Stimulated activated CD4-positive, alpha-beta T cell treated with anti-CD3 and anti-CD28 coated beads, Interleukin-4, amount 100 ng/mL, for 24 hours (primary cell): ENCODE results near the gene TMC1.

Experiments used
- DNase-seq: peaks from one replicate; pipeline ENCODE4 v3.0.0-alpha.2; 2020

The TMC1 gene

DNA sequence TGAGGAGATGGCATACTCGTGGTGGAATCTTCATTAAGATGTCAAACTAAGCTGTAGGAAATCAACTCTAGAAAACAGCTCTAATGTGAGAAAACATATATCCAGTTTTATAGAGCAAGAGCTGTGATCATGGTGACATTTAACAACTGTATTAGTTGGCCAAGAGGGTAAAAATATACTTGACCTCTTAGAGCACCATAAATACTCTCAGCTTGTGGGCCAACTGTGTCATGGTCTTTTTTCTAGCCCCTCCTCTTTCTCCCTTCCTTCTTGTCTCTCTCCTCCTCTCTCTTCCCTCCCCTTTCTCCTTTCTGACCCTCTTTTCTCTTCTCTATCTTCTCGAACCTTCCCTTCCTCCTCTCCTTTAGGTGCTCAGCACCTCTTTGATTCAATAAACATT is 54.7 kb downstream of the TMC1 start:
- no peak for DNase-seq

DNA sequence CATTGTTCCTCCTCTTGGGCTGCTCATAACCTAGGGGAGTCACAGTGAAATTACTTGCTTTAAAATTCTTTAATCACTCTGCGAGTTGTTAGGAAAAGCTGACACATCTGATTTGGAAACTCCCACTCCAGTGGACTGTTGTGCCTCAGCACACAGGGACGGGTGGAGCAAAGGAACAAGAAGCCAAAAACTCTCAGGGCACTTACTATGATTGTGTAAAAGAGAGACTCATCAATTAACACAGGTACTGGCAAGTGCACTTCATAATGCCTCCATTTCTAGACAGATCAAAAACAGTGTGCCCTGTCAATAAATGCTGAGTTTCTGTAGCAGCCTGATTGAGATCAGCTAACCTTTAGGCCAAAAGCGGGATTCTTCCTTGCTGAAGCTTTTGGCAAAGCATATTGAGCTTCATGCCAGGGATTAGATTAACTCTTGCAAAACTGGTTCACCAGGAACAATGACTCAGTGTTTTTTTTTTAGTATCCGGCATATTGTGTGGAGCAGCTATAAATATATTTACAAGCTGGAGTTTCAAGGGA is 55.9 kb downstream of the TMC1 start:
- no peak for DNase-seq

DNA sequence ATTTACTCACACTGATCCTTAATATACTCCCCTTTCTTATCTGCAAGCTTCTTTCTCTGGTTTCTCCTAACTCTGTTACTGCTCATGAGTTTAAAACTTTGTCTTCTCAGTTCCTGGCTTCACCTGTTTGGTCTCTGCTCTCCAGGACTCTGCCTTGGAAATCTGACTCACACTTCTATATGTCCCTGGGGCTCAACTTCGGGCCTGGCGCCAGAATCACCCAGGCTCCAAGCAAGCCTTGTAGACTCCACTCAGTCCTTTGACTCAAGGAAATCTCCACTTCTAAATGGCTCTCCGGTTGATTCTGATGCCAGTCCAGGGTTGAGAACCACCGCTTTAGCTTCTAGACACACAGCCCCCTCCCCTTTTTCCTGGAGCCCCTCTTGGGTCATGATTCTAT is 57.8 kb downstream of the TMC1 start:
- no peak for DNase-seq

DNA sequence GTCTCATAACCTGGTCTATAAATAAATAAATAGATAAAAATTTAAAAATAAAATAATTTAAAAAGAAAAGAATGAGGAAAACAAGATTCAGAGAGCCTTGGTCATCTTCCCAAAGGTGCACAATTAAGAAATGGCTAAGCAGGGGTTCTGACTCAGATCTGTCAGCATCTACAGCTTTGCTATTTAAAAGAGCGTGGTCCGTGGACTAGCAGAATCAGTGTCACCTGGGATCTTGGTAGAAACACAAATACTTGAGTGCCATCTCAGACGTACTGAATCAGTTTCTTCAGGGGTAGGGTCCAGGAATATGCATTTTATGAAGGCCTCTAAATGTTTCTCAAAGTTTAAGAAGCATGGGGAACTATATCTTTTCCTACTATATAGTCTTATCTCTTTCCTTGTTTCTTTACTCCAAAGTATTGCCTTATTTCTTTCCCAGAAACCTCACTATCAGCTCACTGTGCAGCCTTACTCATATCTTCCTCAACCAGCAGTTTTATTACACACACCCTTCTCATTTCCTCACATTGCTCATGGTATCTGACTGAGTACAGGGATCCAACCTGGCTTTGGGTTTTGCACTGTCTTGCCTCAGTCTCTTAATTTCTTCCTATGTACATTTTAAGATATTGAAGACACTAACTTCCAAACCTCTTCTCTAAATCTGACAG is 58.6 kb downstream of the TMC1 start:
- DNase-seq: no peak

DNA sequence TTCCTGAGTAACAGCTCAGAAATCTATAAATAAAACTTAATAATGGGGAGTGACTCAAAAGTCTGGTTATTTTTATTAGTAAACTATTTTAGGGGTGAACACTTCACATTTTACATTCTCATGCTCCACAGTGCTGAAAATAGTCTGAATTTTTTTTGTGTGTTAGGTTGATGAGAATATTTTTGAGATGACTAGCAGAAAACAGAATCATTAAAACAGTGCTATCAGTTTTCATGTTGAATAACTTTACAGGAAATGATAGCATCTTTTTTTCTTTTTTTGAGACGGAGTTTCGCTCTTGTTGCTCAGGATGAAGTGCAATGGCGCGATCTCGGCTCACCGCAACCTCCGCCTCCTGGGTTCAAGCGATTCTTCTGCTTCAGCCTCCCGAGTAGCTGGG is 60.3 kb downstream of the TMC1 start:
- DNase-seq: peak; percentile 18

DNA sequence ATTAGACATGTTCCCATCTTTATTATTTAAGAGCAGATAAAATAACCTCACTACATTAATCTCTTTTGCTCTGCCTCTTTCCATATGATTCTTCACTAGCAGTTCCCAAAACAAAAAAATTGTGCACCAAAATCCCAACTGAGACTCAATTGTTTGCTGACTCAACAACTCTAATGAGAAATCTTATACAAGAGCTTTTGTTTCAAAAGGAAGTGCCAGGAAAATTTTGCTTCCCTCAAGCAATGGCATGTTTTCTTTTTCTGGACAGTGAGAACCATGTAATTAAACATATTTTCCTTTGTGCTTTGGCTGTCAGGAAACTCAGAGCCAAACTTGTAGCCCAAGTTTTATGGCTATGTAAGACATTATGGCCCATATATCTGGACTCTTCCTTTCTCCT is 62.0 kb downstream of the TMC1 start:
- no peak for DNase-seq

DNA sequence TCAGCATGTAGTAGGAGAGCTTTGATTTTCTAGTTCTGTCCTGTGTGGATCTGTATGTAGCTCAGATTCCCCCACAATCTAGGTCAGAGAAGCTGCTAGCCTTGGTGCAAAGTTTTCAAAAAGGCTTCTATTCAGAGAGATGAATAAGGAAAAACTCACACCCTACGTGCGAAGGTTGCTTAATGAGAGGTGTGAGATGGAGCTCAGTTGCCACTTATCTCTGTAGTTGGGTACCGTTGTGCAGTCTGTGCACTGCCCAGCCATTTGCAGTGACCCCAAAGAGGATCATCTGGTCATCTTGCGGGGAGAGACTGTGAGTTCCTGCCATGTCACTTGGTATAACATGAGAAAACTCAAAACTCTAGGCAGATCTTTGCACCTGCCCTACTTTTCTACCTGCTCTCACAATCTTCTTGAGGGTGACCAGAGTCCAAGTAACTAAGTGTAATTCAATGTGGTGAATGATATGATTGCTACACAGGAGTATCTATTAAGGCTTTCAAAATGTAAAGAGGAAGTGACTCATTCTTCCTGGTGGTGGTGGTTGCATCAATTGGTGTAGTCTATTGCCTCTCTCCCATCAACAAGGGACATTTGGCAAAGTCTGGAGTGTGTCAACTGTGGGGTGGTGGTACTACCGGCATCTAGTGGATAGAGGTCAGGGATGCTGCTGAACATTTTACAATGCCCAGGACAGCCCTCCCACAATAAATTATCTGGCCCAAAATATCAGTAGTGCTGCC is 65.2 kb downstream of the TMC1 start:
- peak; percentile 28 for DNase-seq

DNA sequence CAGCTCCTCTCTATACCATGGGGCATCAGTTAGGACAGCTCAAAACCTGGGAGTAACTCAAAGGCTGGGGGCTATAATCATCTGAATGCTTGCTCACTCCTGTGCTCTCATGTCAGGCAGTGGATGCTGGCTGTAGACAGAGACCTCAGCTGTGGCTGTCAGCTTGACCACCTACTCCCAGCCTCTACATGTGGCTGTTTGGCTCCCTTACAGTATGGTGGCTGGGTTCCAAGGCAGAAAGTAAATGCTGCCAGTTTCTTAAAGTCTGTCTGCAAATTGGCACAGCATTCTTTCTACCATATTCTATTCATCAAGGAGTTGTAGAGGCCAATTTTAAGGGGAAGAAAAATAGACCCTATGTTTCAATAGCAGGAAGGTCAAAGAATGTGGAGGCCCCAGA is 66.9 kb downstream of the TMC1 start:
- no peak for DNase-seq

DNA sequence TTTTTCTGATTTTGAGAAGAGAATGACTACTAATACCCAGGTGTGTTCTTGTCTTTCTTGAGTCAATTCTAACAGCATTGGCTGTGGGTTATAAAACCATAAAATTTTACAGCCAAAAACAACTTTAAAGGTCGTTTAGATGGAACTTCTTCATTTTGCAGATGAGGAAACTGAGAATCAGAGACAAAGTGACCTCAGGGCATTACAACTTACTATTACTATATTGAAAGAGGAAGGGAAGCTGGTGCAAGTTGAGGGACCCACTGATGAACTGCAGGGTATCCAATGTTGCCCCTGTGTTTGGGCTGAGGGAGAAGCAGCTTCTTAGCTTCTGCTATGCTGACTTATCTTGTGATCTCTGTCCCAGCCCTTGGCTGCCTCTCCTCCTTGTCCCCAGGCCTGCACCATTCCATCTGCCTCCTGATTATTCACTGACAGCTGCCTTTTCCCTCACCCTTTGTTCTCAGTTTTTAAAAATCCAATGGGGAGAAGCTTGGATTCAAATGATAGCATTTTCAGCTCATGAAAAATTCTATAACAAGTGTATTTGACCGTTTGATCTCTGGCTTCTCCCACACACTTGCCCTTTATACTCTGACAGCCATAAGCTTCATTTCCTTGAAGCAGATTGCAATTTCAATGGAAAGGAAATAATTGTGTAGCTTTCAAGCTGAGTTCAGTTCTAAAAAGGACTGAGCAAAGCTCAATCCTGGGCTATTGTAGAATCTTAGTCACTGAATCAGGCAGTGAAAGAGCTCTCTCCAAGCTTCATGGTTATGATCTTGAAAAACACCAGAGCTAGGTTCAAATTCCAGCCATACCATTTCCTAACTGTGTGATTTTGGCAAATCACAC is 68.5 kb downstream of the TMC1 start:
- no peak for DNase-seq

DNA sequence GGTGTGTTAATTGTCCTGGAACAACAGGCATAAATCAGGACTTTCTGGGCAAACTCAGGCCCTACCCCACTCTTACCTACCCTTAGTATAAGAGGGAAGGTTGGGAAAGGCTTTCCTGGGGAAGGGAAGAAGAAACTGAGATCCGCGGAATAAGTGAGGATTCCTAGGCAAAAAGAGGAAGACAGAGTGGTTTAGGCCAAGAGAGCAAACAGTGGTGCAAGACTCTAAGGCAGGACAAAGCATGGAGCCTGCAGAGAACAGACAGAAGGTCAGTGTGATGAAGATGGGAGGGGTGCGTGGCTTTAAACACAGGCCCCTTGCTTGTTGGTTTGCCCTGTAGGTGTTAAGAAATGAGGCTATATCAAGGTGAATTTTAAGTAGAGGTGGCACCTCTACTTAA is 69.4 kb downstream of the TMC1 start:
- DNase-seq: no peak

DNA sequence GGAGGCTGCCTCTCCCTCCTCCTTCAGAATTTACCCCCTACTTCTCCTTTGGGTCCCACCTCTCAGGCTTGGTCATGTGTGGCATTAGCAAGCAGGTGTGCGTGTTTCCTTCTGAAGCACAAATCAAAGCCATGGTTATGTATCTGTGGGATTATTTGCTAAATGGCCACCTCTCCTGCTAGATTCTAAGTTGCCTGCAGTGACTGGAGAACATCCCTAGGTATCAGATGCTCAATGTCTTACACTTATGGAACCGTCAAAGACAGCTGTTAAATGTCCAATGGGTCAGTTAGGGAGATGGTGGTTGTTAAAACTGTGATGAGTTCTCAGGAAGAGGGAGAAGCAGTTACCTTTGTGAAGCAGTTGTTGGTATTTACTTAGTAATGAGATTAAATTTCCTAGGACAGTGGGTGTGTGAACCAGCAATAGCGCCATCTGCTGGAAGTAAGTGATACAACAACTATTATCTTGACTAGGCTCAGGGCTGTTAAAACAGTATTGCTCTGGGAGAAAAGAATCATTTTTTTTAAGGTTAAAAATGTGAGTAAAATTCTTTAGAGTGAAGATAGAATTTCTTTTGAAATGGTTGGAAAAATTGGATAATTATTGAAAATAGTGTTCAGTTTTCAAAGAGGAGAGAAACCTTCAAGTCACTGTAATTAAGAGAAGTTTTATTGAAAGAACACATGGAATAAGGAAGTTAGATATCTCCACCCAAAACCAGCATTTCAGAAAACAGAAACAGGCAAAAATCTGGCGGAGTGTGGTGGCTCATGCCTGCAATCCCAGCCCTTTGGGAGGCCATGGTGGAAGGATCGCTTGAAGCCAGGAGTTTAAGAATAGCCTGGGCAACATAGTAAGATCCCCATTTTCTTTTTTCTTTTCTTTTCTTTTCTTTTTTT is 71.3 kb downstream of the TMC1 start:
- DNase-seq: peak; percentile 30

DNA sequence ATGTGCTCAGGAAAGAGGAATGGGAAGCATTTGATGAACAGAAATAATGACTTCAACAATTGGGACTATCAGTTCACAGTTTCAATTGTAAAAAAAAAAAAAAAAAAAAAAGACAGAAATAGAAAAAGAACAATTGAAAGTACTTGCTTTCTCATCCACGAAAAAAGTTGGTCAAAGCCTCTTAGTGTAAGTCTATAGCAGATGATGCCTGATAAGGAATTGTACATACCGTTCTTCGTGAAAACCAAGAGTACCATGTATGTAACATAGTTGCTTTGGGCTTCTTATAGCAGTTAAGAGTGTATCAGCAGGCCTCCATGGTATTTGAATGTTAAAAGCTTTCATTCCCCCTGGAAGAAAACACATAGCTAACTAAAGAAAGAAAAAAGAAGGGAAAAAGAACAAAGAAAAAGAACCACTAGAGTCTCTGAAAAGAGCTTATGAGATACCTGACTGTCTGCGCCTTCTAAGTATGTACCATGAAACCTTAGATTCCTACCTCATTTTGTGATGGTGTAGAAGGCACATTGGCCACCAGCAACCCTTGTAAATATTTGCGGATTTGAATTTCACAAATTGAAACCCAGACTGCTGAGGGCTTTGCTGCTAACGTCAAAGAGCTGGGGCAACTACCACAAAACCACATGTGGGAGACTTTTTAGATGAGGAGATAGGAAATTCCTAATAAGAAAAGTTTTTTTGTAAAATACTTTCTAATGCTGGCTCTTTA is 75.2 kb downstream of the TMC1 start:
- no peak for DNase-seq

DNA sequence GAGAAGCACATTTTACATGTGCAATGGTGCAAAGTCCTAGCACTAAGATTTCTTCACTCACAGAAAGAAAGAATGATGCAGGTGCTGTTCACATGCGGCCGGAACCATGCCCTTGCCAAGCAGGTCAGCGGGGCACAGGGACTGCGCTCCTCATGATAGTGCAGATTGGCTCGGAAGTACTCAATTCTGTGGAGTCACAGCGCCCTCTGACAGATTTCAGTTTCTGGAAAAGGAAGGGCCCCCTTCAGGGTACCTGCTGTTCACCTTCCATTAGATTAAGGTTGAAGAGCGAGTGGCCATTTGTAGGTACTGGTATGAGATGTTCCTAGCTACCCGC is 75.7 kb downstream of the TMC1 start:
- DNase-seq: no peak

DNA sequence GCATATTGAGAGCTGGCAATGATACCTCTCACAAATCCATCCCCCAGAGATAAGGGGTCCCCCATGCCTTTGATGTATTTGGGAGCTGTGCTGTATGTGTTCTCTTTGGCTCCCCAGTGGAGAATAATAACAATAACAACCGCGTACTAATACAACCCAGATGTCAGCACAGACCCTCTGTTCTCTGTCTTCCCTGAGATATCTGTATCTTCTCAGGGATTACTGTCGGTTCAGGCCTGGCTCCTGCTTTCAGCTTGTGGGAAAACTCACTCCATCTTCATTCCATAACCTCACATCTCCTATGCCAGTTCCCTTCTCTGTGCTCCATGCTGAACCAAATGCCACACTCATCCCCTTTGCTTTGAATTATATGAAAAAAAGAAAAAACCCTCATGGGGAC is 76.2 kb downstream of the TMC1 start:
- DNase-seq: no peak

DNA sequence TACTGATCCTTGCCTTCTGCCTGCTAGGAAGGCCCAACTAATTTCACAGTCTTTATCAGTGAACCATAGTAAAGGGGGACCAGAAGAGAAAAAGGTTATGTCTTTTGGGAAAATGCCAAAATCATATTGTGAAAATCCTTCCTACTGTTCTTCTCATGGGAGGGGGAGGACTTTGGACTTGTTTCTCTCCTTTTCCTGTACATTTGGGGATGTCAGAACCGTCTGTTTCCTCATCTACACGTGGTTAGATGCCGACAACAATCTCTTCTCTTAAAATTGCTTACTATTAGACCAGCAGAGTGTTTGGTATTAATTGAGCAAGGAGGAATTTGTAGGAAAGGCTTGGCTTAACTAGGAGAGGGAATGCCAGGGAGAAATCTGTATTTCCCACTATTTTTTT is 77.2 kb downstream of the TMC1 start:
- no peak for DNase-seq

DNA sequence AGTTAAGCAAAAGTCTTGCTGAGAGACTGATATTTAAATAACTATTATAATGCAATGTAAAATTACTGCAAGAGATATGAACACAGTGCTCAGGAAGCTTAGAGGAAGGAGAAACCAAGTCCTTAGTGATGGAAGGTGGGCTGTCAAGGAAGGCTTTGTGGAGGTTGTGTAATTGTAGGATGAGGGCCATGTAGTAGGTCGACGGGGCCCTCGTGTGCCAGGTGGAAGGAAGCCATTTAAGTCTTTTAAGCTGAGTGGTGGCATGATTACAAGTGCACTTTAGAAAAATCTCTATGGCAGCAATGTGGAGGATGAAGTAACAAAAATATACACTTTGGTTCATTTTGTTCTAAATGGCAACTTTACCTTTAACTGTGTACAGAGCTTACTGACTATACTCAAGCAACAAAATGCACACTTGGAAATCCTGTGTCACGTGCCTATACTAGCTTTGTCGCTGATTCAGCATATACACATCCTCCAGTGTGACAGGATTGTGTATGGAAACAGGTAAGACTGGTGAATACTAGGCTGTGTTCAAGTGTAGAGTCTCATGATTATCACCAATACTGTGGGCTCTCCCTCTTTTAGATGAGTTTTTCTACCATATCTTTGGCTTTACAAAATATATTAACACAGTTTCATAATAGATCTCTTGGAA is 78.6 kb downstream of the TMC1 start:
- DNase-seq: no peak

DNA sequence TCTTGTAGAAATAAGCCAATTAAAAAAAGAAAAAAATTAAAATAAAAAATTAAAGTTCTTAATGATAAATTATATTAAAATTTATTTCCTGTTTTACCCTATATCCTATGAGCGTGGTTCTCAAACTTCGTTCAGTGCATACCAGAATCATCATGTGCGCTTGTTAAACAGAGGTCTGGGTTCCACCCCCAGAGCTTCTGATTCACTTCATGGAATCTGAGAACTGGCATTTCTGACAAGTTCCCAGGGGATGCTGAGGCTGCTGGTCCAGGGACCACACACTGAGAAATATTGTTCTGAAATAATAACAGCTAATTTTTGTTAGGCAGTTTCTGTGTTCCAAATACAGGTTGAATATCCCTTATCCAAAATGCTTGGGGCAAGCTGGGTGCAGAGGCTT is 79.3 kb downstream of the TMC1 start:
- no peak for DNase-seq

DNA sequence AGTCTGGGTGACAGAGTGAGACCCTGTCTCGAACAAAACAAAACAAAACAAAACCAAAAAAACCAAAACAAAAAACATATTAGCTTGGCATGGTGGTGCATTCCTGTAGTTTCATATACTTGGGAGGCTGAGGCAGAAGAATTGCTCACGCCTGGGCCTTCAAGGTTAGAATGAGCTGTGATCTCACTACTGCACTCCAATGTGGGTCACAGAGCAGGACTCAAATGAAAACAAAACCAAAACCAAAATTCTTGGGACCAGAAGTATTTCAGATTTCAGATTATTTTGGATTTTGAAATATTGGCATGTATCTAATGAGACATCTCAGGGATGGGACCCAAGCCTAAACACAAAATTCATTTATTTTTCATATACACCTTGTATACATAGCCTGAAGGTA is 80.2 kb downstream of the TMC1 start:
- no peak for DNase-seq

DNA sequence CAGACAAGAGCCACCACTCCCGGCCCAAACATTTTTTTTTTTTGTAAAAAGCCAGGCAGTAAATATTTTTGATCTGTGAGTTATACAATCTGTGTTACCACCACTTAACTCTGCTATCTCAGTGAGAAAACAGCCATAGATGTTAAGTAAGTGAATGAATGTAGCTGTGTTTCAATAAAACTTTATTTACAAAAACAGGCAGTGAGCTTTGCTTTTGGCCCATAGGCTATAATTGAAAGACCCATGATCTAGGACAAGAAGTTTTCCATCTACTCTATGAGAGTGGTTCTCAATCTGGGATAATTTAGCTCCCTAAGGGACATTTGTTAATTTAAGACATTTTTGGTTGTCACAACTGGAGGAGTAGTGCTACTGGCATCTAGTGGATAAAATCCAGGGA is 91.0 kb downstream of the TMC1 start:
- no peak for DNase-seq

DNA sequence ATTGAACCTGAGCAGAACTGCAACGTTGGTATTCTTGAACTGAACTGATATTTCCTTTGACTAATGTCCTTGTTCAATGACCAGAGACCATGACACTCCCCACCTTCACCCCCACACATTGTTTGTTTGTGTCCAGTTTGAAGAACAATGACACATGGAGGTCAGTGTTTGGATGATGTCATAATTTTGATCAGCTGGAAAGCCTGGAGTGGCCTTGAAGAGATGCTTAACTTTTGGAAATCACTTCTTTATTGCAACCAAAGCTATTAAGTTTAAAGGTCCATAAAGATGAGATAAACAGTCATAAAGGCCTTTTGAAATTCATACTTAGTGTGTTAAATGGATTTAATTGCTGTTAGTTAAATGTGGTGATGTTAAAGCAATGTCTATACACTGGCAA is 92.7 kb downstream of the TMC1 start:
- DNase-seq: no peak

DNA sequence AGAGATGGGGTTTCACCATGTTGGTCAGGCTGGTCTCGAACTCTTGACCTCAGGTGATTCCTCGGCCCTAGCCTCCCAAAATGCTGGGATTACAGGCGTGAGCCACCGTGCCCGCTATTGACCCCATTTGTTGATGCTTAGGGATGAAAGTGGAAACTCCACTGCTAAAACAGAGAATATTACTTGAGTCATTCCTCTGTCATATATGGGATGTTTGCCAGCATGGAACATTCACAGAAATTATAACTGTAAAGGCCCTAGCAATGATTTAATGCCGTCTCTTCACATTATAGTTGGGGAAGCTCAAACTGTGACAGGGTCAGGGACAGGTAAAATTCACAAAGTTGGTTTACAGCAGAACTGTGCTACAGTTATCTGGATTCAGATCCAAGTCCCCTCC is 94.5 kb downstream of the TMC1 start:
- DNase-seq: no peak

DNA sequence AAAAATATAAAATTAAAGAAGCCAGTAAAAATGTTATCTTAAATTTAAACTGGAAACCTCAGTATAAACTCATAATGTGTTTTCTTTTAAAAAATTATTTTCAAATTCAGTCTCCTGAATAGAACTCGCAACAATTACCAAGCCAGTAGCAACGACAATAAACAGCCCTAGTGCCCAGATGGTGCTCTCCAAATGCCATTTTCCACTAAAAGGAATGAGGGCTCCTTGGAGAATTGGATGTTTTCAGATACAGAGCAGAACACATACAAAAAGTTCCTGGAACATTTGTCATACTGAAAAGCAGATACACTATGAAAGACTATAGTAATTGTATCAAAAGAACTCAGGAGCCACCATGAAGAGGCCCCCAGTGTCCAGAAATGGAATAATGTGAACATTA is 97.4 kb downstream of the TMC1 start:
- DNase-seq: no peak
